H9 (cell line): ENCODE measurements around the gene TMBIM1. TPM values are rescaled to one million over a fixed set of nuclear protein-coding genes. Genes with fewer than 3 reads are reported as not detected.

ENCODE experiments used
- DNase-seq: peaks from one replicate; pipeline ENCODE4 v3.0.0-alpha.2; 2017
- H2AFZ ChIP-seq: one replicate; pipeline ENCODE4 v1.6.1; 2013; ENCODE audit warnings: mild to moderate bottlenecking, low read length, control low read depth, moderate library complexity
- H2AK5ac ChIP-seq: 2 replicates; pipeline ENCODE4 v1.6.1; 2013; ENCODE audit warnings: low read length, control low read depth, mixed read lengths; ENCODE audit not compliant: insufficient read length
- H2BK120ac ChIP-seq: one replicate; pipeline ENCODE4 v1.6.1; 2013; ENCODE audit warnings: low read depth, mild to moderate bottlenecking, low read length, control low read depth, inconsistent platforms; ENCODE audit not compliant: poor library complexity, severe bottlenecking
- H2BK12ac ChIP-seq: 2 replicates; pipeline ENCODE4 v1.6.1; 2013; ENCODE audit warnings: low read length, control low read depth, mixed read lengths, low read depth; ENCODE audit not compliant: insufficient read length
- H2BK15ac ChIP-seq: 2 replicates; pipeline ENCODE4 v1.6.1; 2013; ENCODE audit warnings: low read depth, low read length, control low read depth
- H2BK20ac ChIP-seq: one replicate; pipeline ENCODE4 v1.6.1; 2013; ENCODE audit warnings: low read depth, mild to moderate bottlenecking, low read length, control low read depth, inconsistent platforms; ENCODE audit not compliant: poor library complexity, severe bottlenecking
- H2BK5ac ChIP-seq: 2 replicates; pipeline ENCODE4 v1.6.1; 2013; ENCODE audit warnings: low read length, control low read depth, mixed read lengths; ENCODE audit not compliant: insufficient read length
- H3K14ac ChIP-seq: 2 replicates; pipeline ENCODE4 v1.6.1; 2013; ENCODE audit warnings: low read length, control low read depth; ENCODE audit not compliant: insufficient read depth
- H3K18ac ChIP-seq: 2 replicates; pipeline ENCODE4 v1.6.1; 2013; ENCODE audit warnings: low read depth, mild to moderate bottlenecking, mixed read lengths, low read length, control low read depth; ENCODE audit not compliant: insufficient read length
- H3K23ac ChIP-seq: 2 replicates; pipeline ENCODE4 v1.6.1; 2013; ENCODE audit warnings: low read length, control low read depth, mixed read lengths, low read depth; ENCODE audit not compliant: insufficient read length
- H3K23me2 ChIP-seq: 2 replicates; pipeline ENCODE4 v1.6.1; 2013; ENCODE audit warnings: low read depth, mild to moderate bottlenecking, mixed read lengths, low read length, control low read depth; ENCODE audit not compliant: insufficient read length, poor library complexity, severe bottlenecking
- H3K27ac ChIP-seq: 2 replicates; pipeline ENCODE4 v1.5.1; 2013; ENCODE audit warnings: low read length, control low read depth, mixed read lengths, low read depth; ENCODE audit not compliant: insufficient read length
- H3K27me3 ChIP-seq: 2 replicates; pipeline ENCODE4 v1.6.1; 2013; ENCODE audit warnings: low read length, control low read depth, inconsistent platforms; ENCODE audit not compliant: insufficient read depth
- H3K4ac ChIP-seq: 2 replicates; pipeline ENCODE4 v1.6.1; 2013; ENCODE audit warnings: low read depth, mild to moderate bottlenecking, control low read depth, inconsistent platforms, low read length, moderate library complexity
- H3K4me1 ChIP-seq: 2 replicates; pipeline ENCODE4 v1.6.1; 2013; ENCODE audit warnings: low read length, control low read depth, inconsistent platforms; ENCODE audit not compliant: insufficient read depth
- H3K4me2 ChIP-seq: 2 replicates; pipeline ENCODE4 v1.6.1; 2013; ENCODE audit warnings: low read length, control low read depth, mixed read lengths; ENCODE audit not compliant: insufficient read length, insufficient read depth
- H3K56ac ChIP-seq: 2 replicates; pipeline ENCODE4 v1.6.1; 2013; ENCODE audit warnings: low read depth, mild to moderate bottlenecking, mixed read lengths, low read length, control low read depth; ENCODE audit not compliant: insufficient read length
- H3K79me1 ChIP-seq: 2 replicates; pipeline ENCODE4 v1.6.1; 2013; ENCODE audit warnings: low read depth, mild to moderate bottlenecking, moderate library complexity, low read length, control low read depth, inconsistent platforms; ENCODE audit not compliant: insufficient read depth, poor library complexity, severe bottlenecking
- H3K79me2 ChIP-seq: 2 replicates; pipeline ENCODE4 v1.6.1; 2013; ENCODE audit warnings: low read length, control low read depth, inconsistent platforms; ENCODE audit not compliant: insufficient read depth
- H3K9ac ChIP-seq: 2 replicates; pipeline ENCODE4 v1.6.1; 2013; ENCODE audit warnings: low read length, control low read depth, mixed read lengths; ENCODE audit not compliant: insufficient read length; ENCODE audit errors: extremely low read depth
- H3K9me3 ChIP-seq: one replicate; pipeline ENCODE4 v1.6.1; 2013; ENCODE audit warnings: low read depth, low read length, inconsistent platforms; ENCODE audit not compliant: control insufficient read depth
- H3T11ph ChIP-seq: one replicate; pipeline ENCODE4 v1.6.1; 2013; ENCODE audit warnings: mild to moderate bottlenecking, low read length, control low read depth, inconsistent platforms
- H4K20me1 ChIP-seq: one replicate; pipeline ENCODE4 v1.6.1; 2013; ENCODE audit not compliant: control insufficient read depth, insufficient read length, insufficient read depth
- H4K5ac ChIP-seq: 2 replicates; pipeline ENCODE4 v1.6.1; 2013; ENCODE audit warnings: low read depth, mild to moderate bottlenecking, mixed read lengths, low read length, control low read depth; ENCODE audit not compliant: insufficient read length
- H4K8ac ChIP-seq: replicated peaks from 2 replicates; pipeline ENCODE4 v1.6.1; 2013; ENCODE audit warnings: low read length, control low read depth, mixed read lengths, low read depth; ENCODE audit not compliant: insufficient read length
- H4K91ac ChIP-seq: 2 replicates; pipeline ENCODE4 v1.6.1; 2013; ENCODE audit warnings: low read depth, mild to moderate bottlenecking, moderate library complexity, mixed read lengths, low read length, control low read depth; ENCODE audit not compliant: insufficient read length
- H3K27ac Mint-ChIP-seq, 3 experiments: 2 replicates in 2 of 3; 3 replicates in 1 of 3; pipeline ENCODE4 v1.8.0; 2020 to 2021; ENCODE audit warnings: mixed read lengths in 3 of 3, mild to moderate bottlenecking in 1 of 3, moderate library complexity in 1 of 3
- H3K27me3 Mint-ChIP-seq: 2 replicates; pipeline ENCODE4 v1.8.0; 2021; ENCODE audit warnings: low read depth, mild to moderate bottlenecking, moderate library complexity, mixed read lengths
- H3K36me3 Mint-ChIP-seq, 3 experiments: 2 replicates in 2 of 3; 3 replicates in 1 of 3; pipeline ENCODE4 v1.8.0; 2020 to 2021; ENCODE audit warnings: low read depth in 3 of 3, mixed read lengths in 3 of 3; ENCODE audit not compliant: insufficient read depth in 1 of 3
- H3K4me1 Mint-ChIP-seq, 2 experiments: 2 replicates each; pipeline ENCODE4 v1.8.0; 2020; ENCODE audit warnings: mixed read lengths in 2 of 2
- H3K4me3 Mint-ChIP-seq, 2 experiments: 2 replicates in 1 of 2; 3 replicates in 1 of 2; pipeline ENCODE4 v1.8.0; 2020 to 2021; ENCODE audit warnings: mild to moderate bottlenecking in 2 of 2, mixed read lengths in 2 of 2, moderate library complexity in 1 of 2
- H3K9me3 Mint-ChIP-seq, 2 experiments: 2 replicates in 1 of 2; 3 replicates in 1 of 2; pipeline ENCODE4 v1.8.0; 2020; ENCODE audit warnings: mild to moderate bottlenecking in 2 of 2, mixed read lengths in 2 of 2, moderate library complexity in 1 of 2
- CTCF ChIP-seq: fragments of 200-600 bp; sonication (generic); conservative IDR thresholded peaks from 3 replicates; pipeline ENCODE4 v1.8.0; 2021; ENCODE audit warnings: antibody characterized with exemption, mild to moderate bottlenecking
- WGBS: extraction: QIAGEN DNeasy Blood & Tissue Kit; methylation state at CpG from one replicate; pipeline ENCODE4 v1.1.7; 2013; ENCODE audit warnings: missing lambda C conversion rate, low lambda C conversion rate, mixed read lengths; ENCODE audit not compliant: insufficient read length; ENCODE audit errors: extremely low coverage; 5-methylcytosine and 5-hydroxymethylcytosine counted together
- total RNA-seq: library from RNA; stranded (reverse); gene quantifications from 2 replicates; pipeline ENCODE4 v1.2.1, GENCODE V29; 2021

TMBIM1 gene
- total RNA-seq, 1 experiment from 2014 or later = 17.4 TPM

- H3K4ac ChIP-seq = no peak overlapping the region
- no peaks in the 10 kb centered on the region for H3K36me3 Mint-ChIP-seq
- peaks cover 1% of the 10 kb centered on the region for H3K27me3 Mint-ChIP-seq
- H2BK15ac ChIP-seq = no peak overlapping the region
- no peaks in the 10 kb centered on the region for H3K79me2 ChIP-seq
- no peak overlapping the region; a peak in 1 of 5 replicates for H3K4me3 Mint-ChIP-seq
- no peak overlapping the region for H3T11ph ChIP-seq
- H2AFZ ChIP-seq = no peak overlapping the region
- H3K27ac Mint-ChIP-seq = no peak overlapping the region
- H3K4me2 ChIP-seq = no peak overlapping the region
- 0 out of 2 replicates have a peak, but pooled peaks cover 2% of the 10 kb centered on the region for H3K4me1 ChIP-seq
- H2BK12ac ChIP-seq = no peak overlapping the region
- TF ChIP-seq CTCF = no peak
- H4K91ac ChIP-seq = no peak overlapping the region
- H3K23me2 ChIP-seq = peaks cover 7% of the 10 kb centered on the region
- H3K27ac ChIP-seq = no peak overlapping the region
- no peak overlapping the region for H4K8ac ChIP-seq
- no peak overlapping the region for H2BK5ac ChIP-seq
- DNase-seq = no peak
- H3K9me3 ChIP-seq = no peaks in the 10 kb centered on the region
- no peak overlapping the region for H3K23ac ChIP-seq
- WGBS = no CpG with 5 or more reads among the region's 5 CpGs
- H4K5ac ChIP-seq = no peak overlapping the region
- H3K18ac ChIP-seq = no peak overlapping the region
- no peak overlapping the region for H3K9ac ChIP-seq
- H3K79me1 ChIP-seq = no peaks in the 10 kb centered on the region
- H3K9me3 Mint-ChIP-seq = no peaks in the 10 kb centered on the region
- no peaks in the 10 kb centered on the region for H3K27me3 ChIP-seq
- no peak overlapping the region for H3K56ac ChIP-seq
- no peak overlapping the region for H3K14ac ChIP-seq
- peaks cover 44 to 50% of the 10 kb centered on the region in 2 experiments for H3K4me1 Mint-ChIP-seq
- H4K20me1 ChIP-seq = no peaks in the 10 kb centered on the region
- no peak overlapping the region for H2BK20ac ChIP-seq
- H2BK120ac ChIP-seq = no peak overlapping the region
- no peak overlapping the region for H2AK5ac ChIP-seq
Observed at GRCh38 chr2:218293715-218294429, 1.6 kb upstream of the TMBIM1 start.
